GM12872 (cell line): Measurements from ENCODE around the gene MDGA2.

ENCODE experiments used
- CTCF ChIP-seq: IDR thresholded peaks from 3 replicates; pipeline ENCODE4 v1.5.1; 2011; ENCODE audit warnings: low read depth, mild to moderate bottlenecking, low read length, moderate library complexity; ENCODE audit not compliant: insufficient read depth

MDGA2 gene

GRCh38 chr14:47606566-47606965, 68.8 kb downstream of the MDGA2 start:
- no peak for TF ChIP-seq CTCF

GRCh38 chr14:47596860-47597259, 78.5 kb downstream of the MDGA2 start:
- TF ChIP-seq CTCF = no peak

GRCh38 chr14:47596232-47596631, 79.2 kb downstream of the MDGA2 start:
- TF ChIP-seq CTCF = no peak

- no peak for TF ChIP-seq CTCF
Observed at GRCh38 chr14:47595552-47595951, 79.9 kb downstream of the MDGA2 start.

GRCh38 chr14:47590767-47591495, 84.5 kb downstream of the MDGA2 start:
- no peak for TF ChIP-seq CTCF

GRCh38 chr14:47585447-47585846, 90.0 kb downstream of the MDGA2 start:
- TF ChIP-seq CTCF = no peak

- TF ChIP-seq CTCF = no peak
Observed at GRCh38 chr14:47567273-47567672, 108.1 kb downstream of the MDGA2 start.
